ENCODE data around the gene KCNH8.

DNA sequence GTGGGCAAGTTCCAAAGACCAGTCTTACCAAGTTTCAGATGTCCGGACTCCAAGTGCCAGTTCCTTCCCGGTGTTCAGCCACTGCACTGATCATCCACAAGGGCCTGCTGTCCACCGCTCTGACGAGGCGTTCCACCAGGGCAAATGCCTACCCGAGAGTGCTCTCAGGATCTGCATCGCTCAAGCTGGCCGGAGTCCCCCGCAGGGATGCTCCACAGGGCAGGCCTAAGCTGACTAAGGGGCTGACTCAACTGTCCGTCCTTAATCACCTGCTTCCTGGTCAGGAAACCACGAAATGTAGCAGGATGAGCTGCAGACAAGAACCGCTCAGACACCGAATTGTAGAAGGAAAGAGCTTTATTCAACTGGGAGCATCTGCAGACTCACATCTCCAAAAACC, 341.6 kb downstream of the KCNH8 start:
- no peak for TF ChIP-seq CTCF (IDR thresholded peaks at IDR 0.05)
- TF ChIP-seq POLR2A (IDR thresholded peaks at IDR 0.05): no peak
